Gastroesophageal sphincter (tissue), 4 donors: Measurements from ENCODE around the gene PLCB1. TPM values are rescaled to one million over a fixed set of nuclear protein-coding genes. Genes with fewer than 3 reads are reported as not detected.
"Not testable (repeated sequence)": the region's sequence is repeated elsewhere in the genome, so short reads cannot be mapped to it uniquely, and the experiment has no call there.

Experiments used
- ATAC-seq: fragments of 150-250 bp; one replicate; pipeline ENCODE4 v1.9.1; 2016; ENCODE audit warnings: mild to moderate bottlenecking, moderate library complexity
- H3K27ac ChIP-seq, 4 donors: fragments of 200-600 bp; sonication (generic) in 3 of 4; 1 replicate in 3 of 4; 2 replicates in 1 of 4; pipeline ENCODE4 v1.5.1; 2016 to 2019
- H3K27me3 ChIP-seq: fragments of 200-600 bp; sonication (generic); one replicate; pipeline ENCODE4 v1.5.1; 2019
- H3K36me3 ChIP-seq, 2 donors: fragments of 200-600 bp; sonication (generic); one replicate each; pipeline ENCODE4 v1.5.1; 2019; ENCODE audit warnings: control low read depth in 1 of 2
- H3K4me1 ChIP-seq, 3 donors: fragments of 200-600 bp; sonication (generic); 1 replicate in 2 of 3; 2 replicates in 1 of 3; pipeline ENCODE4 v1.5.1; 2016 to 2019; ENCODE audit warnings: control low read depth in 2 of 3
- H3K4me3 ChIP-seq, 2 donors: fragments of 200-600 bp; sonication (generic); one replicate each; pipeline ENCODE4 v1.5.1; 2019; ENCODE audit warnings: mild to moderate bottlenecking in 1 of 2, moderate library complexity in 1 of 2
- H3K9me3 ChIP-seq, 3 donors: fragments of 200-600 bp; sonication (generic); one replicate each; pipeline ENCODE4 v1.5.1; 2017 to 2019; ENCODE audit warnings: control low read depth in 2 of 3
- CTCF ChIP-seq, 4 experiments: fragments of 200-600 bp in 2 of 4; fragments of 450-650 bp in 2 of 4; sonication (generic) in 1 of 4; IDR thresholded peaks; one replicate each; pipeline ENCODE4 v1.5.1; 2017 to 2019; ENCODE audit warnings: antibody characterized with exemption in 4 of 4, mild to moderate bottlenecking in 2 of 4, moderate library complexity in 2 of 4
- EP300 ChIP-seq: sonication (generic); formaldehyde crosslinking; IDR thresholded peaks from one replicate; pipeline ENCODE4 v1.6.1; 2017; ENCODE audit warnings: antibody characterized with exemption, mild to moderate bottlenecking
- POLR2A ChIP-seq, 2 donors: fragments of 450-650 bp; IDR thresholded peaks; one replicate each; pipeline ENCODE4 v1.6.1; 2017; ENCODE audit warnings: antibody characterized with exemption in 2 of 2, mild to moderate bottlenecking in 2 of 2, moderate library complexity in 1 of 2
- POLR2AphosphoS5 ChIP-seq: sonication (generic); formaldehyde crosslinking; IDR thresholded peaks from one replicate; pipeline ENCODE4 v1.6.1; 2017; ENCODE audit warnings: antibody characterized with exemption
- WGBS, 2 donors: methylation state at CpG; one replicate each; pipeline ENCODE4 v1.1.5; 2018; ENCODE audit warnings: low coverage in 1 of 2; 5-methylcytosine and 5-hydroxymethylcytosine counted together
- total RNA-seq, 4 donors: library from RNA; depleted of rRNA; stranded (reverse); fragments of >200 nt; gene quantifications; one replicate each; pipeline ENCODE4 v1.1.0, GENCODE V29; 2016

The PLCB1 gene
- total RNA-seq, 4 donors from 2014 or later: 60.8 to 104 (median 69.0) TPM

DNA sequence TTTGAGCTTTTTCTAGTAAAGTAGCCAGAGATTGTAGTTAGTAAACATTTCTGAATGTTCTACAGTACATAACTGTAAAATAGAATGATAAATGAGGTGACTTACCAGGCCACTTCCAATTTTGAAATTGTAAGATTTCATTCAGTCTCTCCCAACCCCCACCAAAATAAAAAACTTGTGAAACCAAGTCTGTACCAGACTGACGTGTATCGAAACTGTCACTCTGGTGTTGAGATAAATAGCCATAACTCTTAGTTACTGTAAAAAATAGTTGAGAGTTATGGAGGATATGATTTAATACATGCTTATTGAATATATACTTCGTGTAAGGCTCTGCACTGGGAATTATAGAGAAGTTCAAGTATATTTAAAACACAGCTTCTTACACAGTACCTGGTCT is 455.7 kb downstream of the PLCB1 start:
- no peaks in the 10 kb centered on the region for H3K36me3 ChIP-seq
- H3K27ac ChIP-seq: no peak overlapping the region
- H3K4me1 ChIP-seq: peaks cover 0 to 6% (median 0%) of the 10 kb centered on the region in 3 donors
- H3K9me3 ChIP-seq: no peaks in the 10 kb centered on the region
- TF ChIP-seq POLR2AphosphoS5 (no peak), POLR2A (IDR thresholded peaks at IDR 0.05) (no peak)
- no peak for ATAC-seq
- H3K27me3 ChIP-seq: no peaks in the 10 kb centered on the region
- WGBS, 2 donors: 91 to 96% methylated on average over 3 of the region's 3 CpGs
- no peak overlapping the region for H3K4me3 ChIP-seq

DNA sequence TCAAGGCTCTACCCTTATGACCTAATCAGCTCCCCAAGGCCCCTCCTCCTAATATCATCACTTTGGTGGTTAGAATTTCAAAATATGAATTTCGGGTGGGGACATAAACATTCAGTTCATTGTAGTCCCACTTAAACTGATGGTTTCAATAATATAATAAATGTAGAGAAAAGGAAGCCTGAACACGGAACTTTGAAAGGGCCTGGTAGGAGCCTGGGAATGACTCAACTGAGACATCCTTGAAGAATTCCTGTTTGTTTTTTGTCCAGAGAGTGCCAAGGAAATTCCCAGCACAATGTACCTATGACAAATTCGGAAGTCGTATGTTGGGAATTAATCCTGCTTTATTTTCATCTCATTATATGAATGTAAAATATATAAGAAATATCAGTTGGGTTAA is 457.9 kb downstream of the PLCB1 start:
- Histone ChIP-seq H3K4me3 (no peak overlapping the region), H3K27ac (no peak overlapping the region), H3K27me3 (no peaks in the 10 kb centered on the region), H3K4me1 (peaks cover 0 to 6% (median 0%) of the 10 kb centered on the region in 3 donors), H3K9me3 (no peaks in the 10 kb centered on the region), H3K36me3 (no peaks in the 10 kb centered on the region)
- no peak for ATAC-seq
- TF ChIP-seq POLR2A (IDR thresholded peaks at IDR 0.05): no peak
- TF ChIP-seq CTCF (IDR thresholded peaks at IDR 0.05): no peak
- TF ChIP-seq POLR2AphosphoS5: no peak
- WGBS, 2 donors: 74 to 88% methylated on average over 3 to 4 of the region's 4 CpGs

DNA sequence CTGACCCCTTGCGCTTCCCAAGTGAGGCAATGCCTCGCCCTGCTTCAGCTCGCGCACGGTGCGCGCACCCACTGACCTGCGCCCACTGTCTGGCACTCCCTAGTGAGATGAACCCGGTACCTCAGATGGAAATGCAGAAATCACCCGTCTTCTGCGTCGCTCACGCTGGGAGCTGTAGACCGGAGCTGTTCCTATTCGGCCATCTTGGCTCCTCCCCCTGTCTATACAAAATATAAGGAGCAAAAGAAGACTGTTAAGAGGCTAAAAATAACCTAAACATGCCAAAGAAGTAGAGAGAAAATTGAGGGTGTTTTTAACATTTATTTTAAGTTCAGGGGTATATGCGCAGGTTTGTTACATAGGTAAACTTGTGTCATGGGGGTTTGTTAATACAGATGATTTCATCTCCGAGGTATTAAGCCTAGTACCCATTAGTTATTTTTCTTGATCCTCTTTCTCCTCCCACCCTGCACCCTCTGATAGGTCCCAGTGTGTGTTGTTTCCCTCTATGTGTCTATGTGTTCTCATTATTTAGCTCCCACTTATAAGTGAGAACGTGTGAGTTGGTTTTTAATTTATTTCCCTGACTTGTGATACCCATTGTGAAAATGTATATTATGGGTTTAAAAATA is 469.0 kb downstream of the PLCB1 start:
- H3K9me3 ChIP-seq, H3K27ac ChIP-seq, H3K36me3 ChIP-seq, H3K4me3 ChIP-seq, H3K27me3 ChIP-seq, ATAC-seq: not testable (repeated sequence)
- 89 to 92% methylated on average over 4 to 5 of the region's 18 CpGs for WGBS, 2 donors
- H3K4me1 ChIP-seq: peaks cover 4 to 22% (median 7%) of the 10 kb centered on the region in 3 donors

DNA sequence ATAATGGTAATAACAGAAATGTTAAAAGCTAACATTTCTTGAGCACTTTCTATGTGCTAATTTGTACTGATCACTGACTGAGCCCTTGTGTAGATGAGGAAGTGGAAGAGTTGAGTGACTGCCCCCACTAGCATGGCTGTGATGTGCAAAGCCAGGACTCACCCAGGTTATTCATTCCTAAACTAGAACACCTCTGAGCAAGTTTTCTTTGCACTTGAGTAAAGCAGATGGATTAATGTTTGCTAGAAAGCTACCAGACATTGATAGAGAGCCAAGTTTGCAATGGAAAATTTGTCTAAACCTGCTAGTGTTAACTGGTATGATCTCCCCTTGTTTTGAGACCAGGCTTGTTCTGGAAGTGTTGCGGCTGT is 469.5 kb downstream of the PLCB1 start:
- 63 to 100% methylated on average over 1 of the region's 1 CpG for WGBS, 2 donors
- peaks cover 4 to 22% (median 7%) of the 10 kb centered on the region in 3 donors for H3K4me1 ChIP-seq
- TF ChIP-seq CTCF (IDR thresholded peaks at IDR 0.05) (no peak), POLR2A (IDR thresholded peaks at IDR 0.05) (no peak), EP300 (no peak), POLR2AphosphoS5 (no peak)
- ATAC-seq: no peak
- H3K4me3 ChIP-seq: no peak overlapping the region
- H3K9me3 ChIP-seq: no peaks in the 10 kb centered on the region
- no peaks in the 10 kb centered on the region for H3K36me3 ChIP-seq
- no peaks in the 10 kb centered on the region for H3K27me3 ChIP-seq
- no peak overlapping the region for H3K27ac ChIP-seq

DNA sequence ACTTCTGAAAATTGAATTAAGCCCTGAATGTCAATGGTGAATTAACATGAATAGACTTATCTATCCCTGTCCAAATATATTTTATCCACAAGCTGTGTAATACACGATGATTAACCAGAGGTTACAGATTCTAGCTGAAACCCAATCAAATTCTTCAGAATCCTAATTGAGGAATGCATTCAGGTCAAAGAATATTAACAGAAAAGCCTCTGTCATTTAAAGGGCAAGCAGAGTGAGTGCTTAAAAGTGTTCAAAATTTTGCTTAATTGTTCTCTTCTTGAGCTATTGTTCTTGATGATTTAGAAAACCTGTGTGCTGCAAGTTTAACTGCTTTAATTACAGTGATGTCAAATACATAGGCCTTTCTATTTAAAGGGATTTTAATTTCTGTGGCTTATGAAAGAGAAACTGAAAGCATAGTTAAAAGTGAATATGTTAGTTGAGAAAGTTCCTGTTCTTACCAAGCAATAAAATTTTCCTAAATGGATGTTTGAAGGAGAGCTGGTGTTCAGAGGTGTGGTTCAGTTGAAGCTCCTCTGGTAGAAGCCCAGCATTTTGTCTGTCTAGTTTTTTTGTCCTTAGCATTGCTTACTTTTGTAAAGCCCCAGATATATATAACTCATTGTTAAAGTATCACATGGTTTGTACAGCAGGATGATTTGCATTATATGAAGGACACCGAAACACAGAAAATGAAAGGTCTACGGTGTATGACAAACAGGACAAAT is 470.5 kb downstream of the PLCB1 start:
- Histone ChIP-seq H3K4me1 (peaks cover 4 to 22% (median 7%) of the 10 kb centered on the region in 3 donors), H3K27me3 (no peaks in the 10 kb centered on the region), H3K9me3 (no peaks in the 10 kb centered on the region), H3K4me3 (no peak overlapping the region), H3K36me3 (no peaks in the 10 kb centered on the region), H3K27ac (peak overlapping the region in 3 of 4 donors; percentile 9 to 46 (median 35))
- ATAC-seq: no peak
- TF ChIP-seq CTCF (IDR thresholded peaks at IDR 0.05) (no peak), POLR2A (IDR thresholded peaks at IDR 0.05) (no peak), POLR2AphosphoS5 (no peak), EP300 (no peak)
- 44 to 58% methylated on average over 3 of the region's 3 CpGs for WGBS, 2 donors

DNA sequence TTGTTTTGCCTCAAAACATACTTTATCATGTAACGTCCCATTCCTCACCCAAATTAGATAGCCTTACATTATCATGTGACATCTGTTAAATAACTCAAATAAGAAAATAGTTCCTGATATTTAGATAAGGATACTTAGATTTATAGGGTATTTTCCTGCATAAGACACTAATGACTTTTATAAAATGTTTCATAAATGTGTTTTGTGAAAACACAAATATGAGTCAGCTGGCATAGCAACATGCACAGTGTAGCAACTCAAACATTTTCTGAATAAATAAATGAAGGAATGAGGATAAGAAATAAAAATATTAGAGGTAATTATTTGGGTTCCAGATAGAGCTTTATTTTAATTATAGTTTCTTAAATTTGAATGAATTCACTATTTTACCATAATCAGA is 476.4 kb downstream of the PLCB1 start:
- no peak for TF ChIP-seq POLR2A (IDR thresholded peaks at IDR 0.05)
- no peak for TF ChIP-seq POLR2AphosphoS5
- no peak for TF ChIP-seq CTCF (IDR thresholded peaks at IDR 0.05)
- TF ChIP-seq EP300: no peak
- peaks cover 0 to under 1% (median 0%) of the 10 kb centered on the region in 3 donors for H3K4me1 ChIP-seq
- no peaks in the 10 kb centered on the region for H3K9me3 ChIP-seq
- ATAC-seq: no peak
- no peak overlapping the region for H3K4me3 ChIP-seq
- H3K27ac ChIP-seq: no peak overlapping the region
- WGBS, 2 donors: 50 to 67% methylated on average over 1 of the region's 1 CpG
- no peaks in the 10 kb centered on the region for H3K27me3 ChIP-seq
- no peaks in the 10 kb centered on the region for H3K36me3 ChIP-seq
